WI38 (cell line): ENCODE data around the gene PYY.
A peak's percentile ranks its signal among the peaks of the same experiment; 100 is the strongest.

ENCODE experiments used
- H3K4me3 ChIP-seq: 2 replicates; pipeline ENCODE4 v1.5.1; 2011; ENCODE audit warnings: low read depth, mild to moderate bottlenecking, control low read depth, low read length
- CTCF ChIP-seq: IDR thresholded peaks from 2 replicates; pipeline ENCODE4 v1.5.1; 2012; ENCODE audit warnings: low read depth, mild to moderate bottlenecking, control low read depth, low read length

The PYY gene

GRCh38 chr17:43920500-43921095, 33.1 kb downstream of the PYY start:
- no peak overlapping the region for H3K4me3 ChIP-seq
- no peak for TF ChIP-seq CTCF

GRCh38 chr17:43918026-43918389, 35.7 kb downstream of the PYY start:
- TF ChIP-seq CTCF, result no peak
- no peak overlapping the region for H3K4me3 ChIP-seq

GRCh38 chr17:43917348-43918025, 36.3 kb downstream of the PYY start:
- TF ChIP-seq CTCF, result peak; percentile 41
- H3K4me3 ChIP-seq, result no peak overlapping the region

- H3K4me3 ChIP-seq, result no peak overlapping the region
- TF ChIP-seq CTCF, result no peak
Observed at GRCh38 chr17:43917016-43917347, 36.8 kb downstream of the PYY start.

GRCh38 chr17:43916385-43916784, 37.4 kb downstream of the PYY start:
- no peak for TF ChIP-seq CTCF
- no peak overlapping the region for H3K4me3 ChIP-seq

GRCh38 chr17:43915559-43915958, 38.2 kb downstream of the PYY start:
- no peak for TF ChIP-seq CTCF
- no peak overlapping the region for H3K4me3 ChIP-seq

GRCh38 chr17:43914451-43914850, 39.3 kb downstream of the PYY start:
- no peak for TF ChIP-seq CTCF
- H3K4me3 ChIP-seq, result no peak overlapping the region
